Neural cell (in vitro differentiated cells): ENCODE measurements around the gene CFAP161. TPM values are rescaled to one million over a fixed set of nuclear protein-coding genes. Genes with fewer than 3 reads are reported as not detected.

Experiments
- H2AFZ ChIP-seq: fragments of 200-600, 300-800 bp; sonication (generic), shearing (Covaris generic); 2 replicates; pipeline ENCODE4 v1.6.0; 2014; ENCODE audit warnings: low read depth, mild to moderate bottlenecking, antibody characterized with exemption, low read length, moderate library complexity
- H3F3A ChIP-seq: fragments of 200-600 bp; shearing (Covaris generic); 2 replicates; pipeline ENCODE4 v1.6.1; 2016; ENCODE audit warnings: mild to moderate bottlenecking, moderate library complexity, mixed read lengths, antibody characterized with exemption, low read length; ENCODE audit not compliant: insufficient read depth, poor library complexity, severe bottlenecking
- H3K27ac ChIP-seq: fragments of 200-600, 300-800 bp; sonication (generic), shearing (Covaris generic); 2 replicates; pipeline ENCODE4 v1.5.1; 2014; ENCODE audit warnings: mild to moderate bottlenecking, low read length, moderate library complexity
- H3K27me3 ChIP-seq: fragments of 300-800, 200-600 bp; sonication (generic), shearing (Covaris generic); 2 replicates; pipeline ENCODE4 v1.6.0; 2014; ENCODE audit warnings: mild to moderate bottlenecking, low read depth, low read length, moderate library complexity; ENCODE audit not compliant: insufficient read depth
- H3K36me3 ChIP-seq: fragments of 300-800, 200-600 bp; sonication (generic), shearing (Covaris generic); 2 replicates; pipeline ENCODE4 v1.5.1; 2014; ENCODE audit warnings: mild to moderate bottlenecking, antibody characterized with exemption, low read length, moderate library complexity; ENCODE audit not compliant: insufficient read depth
- H3K4me2 ChIP-seq: fragments of 300-800, 200-600 bp; sonication (generic), shearing (Covaris generic); 2 replicates; pipeline ENCODE4 v1.6.0; 2014; ENCODE audit warnings: mild to moderate bottlenecking, low read length
- H3K4me3 ChIP-seq: fragments of 300-800, 200-600 bp; sonication (generic), shearing (Covaris generic); 2 replicates; pipeline ENCODE4 v1.5.1; 2014; ENCODE audit warnings: mild to moderate bottlenecking, low read length, moderate library complexity
- H3K79me2 ChIP-seq: fragments of 200-600 bp; shearing (Covaris generic); replicated peaks from 2 replicates; pipeline ENCODE4 v1.6.0; 2014; ENCODE audit warnings: mild to moderate bottlenecking, low read length, moderate library complexity; ENCODE audit not compliant: insufficient read depth
- H3K9ac ChIP-seq: fragments of 300-800, 200-600 bp; sonication (generic), shearing (Covaris generic); 2 replicates; pipeline ENCODE4 v1.6.1; 2016; ENCODE audit warnings: mild to moderate bottlenecking, low read length, mixed read lengths
- H3K9me2 ChIP-seq: fragments of 200-600 bp; shearing (Covaris generic); 2 replicates; pipeline ENCODE4 v1.6.1; 2016; ENCODE audit warnings: mild to moderate bottlenecking, low read length, mixed read lengths; ENCODE audit not compliant: insufficient read depth
- H3K9me3 ChIP-seq: fragments of 200-600, 300-800 bp; sonication (generic), shearing (Covaris generic); 2 replicates; pipeline ENCODE4 v1.6.1; 2016; ENCODE audit warnings: mild to moderate bottlenecking, mixed run types, low read length, moderate library complexity, mixed read lengths
- H4K20me1 ChIP-seq: fragments of 200-600 bp; shearing (Covaris generic); 2 replicates; pipeline ENCODE4 v1.6.1; 2016; ENCODE audit warnings: mild to moderate bottlenecking, mixed run types; ENCODE audit not compliant: insufficient read depth
- EP300 ChIP-seq: fragments of 450-650 bp; conservative IDR thresholded peaks from 2 replicates; pipeline ENCODE4 v1.6.1; 2014; ENCODE audit warnings: antibody characterized with exemption, mild to moderate bottlenecking, moderate library complexity; ENCODE audit not compliant: poor library complexity, severe bottlenecking
- EZH2 ChIP-seq: fragments of 200-600, 300-800 bp; shearing (Covaris generic), sonication (generic); IDR thresholded peaks from 2 replicates; pipeline ENCODE4 v1.6.1; 2014; ENCODE audit warnings: antibody characterized with exemption, low read length, borderline replicate concordance, mild to moderate bottlenecking; ENCODE audit not compliant: insufficient read depth, poor library complexity, severe bottlenecking
- MXI1 ChIP-seq: fragments of 450-650 bp; conservative IDR thresholded peaks from 2 replicates; pipeline ENCODE4 v1.6.1; 2014; ENCODE audit warnings: antibody characterized with exemption, mild to moderate bottlenecking; ENCODE audit not compliant: poor library complexity, severe bottlenecking
- POLR2AphosphoS5 ChIP-seq: IDR thresholded peaks from 2 replicates; pipeline ENCODE4 v1.6.1; 2012
- RAD21 ChIP-seq: fragments of 450-650 bp; conservative IDR thresholded peaks from 2 replicates; pipeline ENCODE4 v1.6.1; 2014; ENCODE audit warnings: antibody characterized with exemption, mild to moderate bottlenecking, moderate library complexity
- SMC3 ChIP-seq: fragments of 450-650 bp; conservative IDR thresholded peaks from 2 replicates; pipeline ENCODE4 v1.6.1; 2014; ENCODE audit warnings: antibody characterized with exemption, mild to moderate bottlenecking, moderate library complexity; ENCODE audit not compliant: poor library complexity
- TAF1 ChIP-seq: IDR thresholded peaks from 2 replicates; pipeline ENCODE4 v1.6.1; 2012; ENCODE audit warnings: low read depth
- polyA minus RNA-seq: library from RNA; depleted of rRNA, polyadenylated mRNA; stranded (reverse); fragments of >200 nt; gene quantifications from 2 replicates; pipeline ENCODE4 v1.2.3, GENCODE V29; 2014
- polyA plus RNA-seq: library from polyadenylated mRNA; depleted of rRNA; stranded (reverse); fragments of >200 nt; gene quantifications from 2 replicates; pipeline ENCODE4 v1.2.3, GENCODE V29; 2014
- TF ChIP-seq, protein P1 (sequence below): IDR thresholded peaks from 2 replicates; pipeline ENCODE4 v1.6.1; 2012; ENCODE audit warnings: borderline replicate concordance
- TF ChIP-seq, protein P2 (sequence below): fragments of 450-650 bp; IDR thresholded peaks from 2 replicates; pipeline ENCODE4 v1.5.1; 2014; ENCODE audit warnings: antibody characterized with exemption, mild to moderate bottlenecking, moderate library complexity; ENCODE audit not compliant: poor library complexity, severe bottlenecking

CFAP161 gene, protein sequence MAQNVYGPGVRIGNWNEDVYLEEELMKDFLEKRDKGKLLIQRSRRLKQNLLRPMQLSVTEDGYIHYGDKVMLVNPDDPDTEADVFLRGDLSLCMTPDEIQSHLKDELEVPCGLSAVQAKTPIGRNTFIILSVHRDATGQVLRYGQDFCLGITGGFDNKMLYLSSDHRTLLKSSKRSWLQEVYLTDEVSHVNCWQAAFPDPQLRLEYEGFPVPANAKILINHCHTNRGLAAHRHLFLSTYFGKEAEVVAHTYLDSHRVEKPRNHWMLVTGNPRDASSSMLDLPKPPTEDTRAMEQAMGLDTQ
- polyA plus RNA-seq (not detected in 2 replicates), polyA minus RNA-seq (not detected in 2 replicates)

DNA sequence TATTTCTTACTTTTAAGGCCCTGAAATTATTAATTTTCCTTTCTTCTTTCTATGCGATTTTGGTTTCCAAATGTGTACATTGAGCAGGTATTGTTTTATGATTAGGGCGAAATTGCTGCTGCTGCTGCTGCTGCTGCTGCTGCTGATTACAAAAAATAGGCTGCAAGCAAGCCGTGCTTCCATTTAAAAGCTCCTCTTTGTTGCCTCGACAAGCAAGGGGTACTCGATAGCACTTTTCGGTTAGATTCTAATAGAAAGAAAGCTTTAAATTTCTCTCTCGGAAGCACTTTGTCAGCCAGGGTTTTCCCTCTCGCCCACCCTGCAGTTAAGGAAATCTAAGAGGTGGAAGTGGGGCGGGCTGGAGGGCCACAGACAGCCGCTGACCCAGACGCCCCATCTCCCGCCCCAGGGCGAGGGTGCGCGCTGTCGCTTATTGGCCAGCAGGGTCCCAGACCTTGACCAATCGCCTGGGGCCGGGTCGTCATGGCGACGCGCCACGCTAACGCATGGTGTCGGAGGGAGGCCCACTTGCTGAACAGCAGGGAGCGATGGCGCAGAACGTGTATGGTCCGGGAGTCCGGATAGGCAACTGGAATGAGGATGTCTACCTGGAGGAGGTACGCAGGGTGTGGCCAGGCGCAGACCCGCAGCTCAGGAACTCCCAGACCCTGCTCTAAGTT is at the start of gene CFAP161:
Gene CFAP161 (plus strand): TSS at position 489 of the 680 bp plus-strand sequence. CDS start 60 bp downstream, at position 549.
- Histone ChIP-seq H2AFZ (peak within 1 kb of the TSS; percentile 34), H3K9ac (peak within 1 kb of the TSS; percentile 61), H3K4me3 (peak within 1 kb of the TSS; percentile 71), H4K20me1 (no peaks in the 10 kb centered on the region), H3K4me2 (peak within 1 kb of the TSS; percentile 49), H3F3A (no peaks in the 10 kb centered on the region), H3K36me3 (no peaks in the 10 kb centered on the region), H3K9me3 (no peaks in the 10 kb centered on the region), H3K79me2 (no peaks in the 10 kb centered on the region), H3K27ac (peak within 1 kb of the TSS; percentile 31), H3K27me3 (no peaks in the 10 kb centered on the region), H3K9me2 (no peaks in the 10 kb centered on the region)
- TF ChIP-seq MXI1 (peak; percentile 85), EZH2 (no peak), EP300 (peak; percentile 24), SMC3 (no peak), TAF1 (no peak), POLR2AphosphoS5 (peak; percentile 59), RAD21 (no peak)
- TF ChIP-seq, protein P1, sequence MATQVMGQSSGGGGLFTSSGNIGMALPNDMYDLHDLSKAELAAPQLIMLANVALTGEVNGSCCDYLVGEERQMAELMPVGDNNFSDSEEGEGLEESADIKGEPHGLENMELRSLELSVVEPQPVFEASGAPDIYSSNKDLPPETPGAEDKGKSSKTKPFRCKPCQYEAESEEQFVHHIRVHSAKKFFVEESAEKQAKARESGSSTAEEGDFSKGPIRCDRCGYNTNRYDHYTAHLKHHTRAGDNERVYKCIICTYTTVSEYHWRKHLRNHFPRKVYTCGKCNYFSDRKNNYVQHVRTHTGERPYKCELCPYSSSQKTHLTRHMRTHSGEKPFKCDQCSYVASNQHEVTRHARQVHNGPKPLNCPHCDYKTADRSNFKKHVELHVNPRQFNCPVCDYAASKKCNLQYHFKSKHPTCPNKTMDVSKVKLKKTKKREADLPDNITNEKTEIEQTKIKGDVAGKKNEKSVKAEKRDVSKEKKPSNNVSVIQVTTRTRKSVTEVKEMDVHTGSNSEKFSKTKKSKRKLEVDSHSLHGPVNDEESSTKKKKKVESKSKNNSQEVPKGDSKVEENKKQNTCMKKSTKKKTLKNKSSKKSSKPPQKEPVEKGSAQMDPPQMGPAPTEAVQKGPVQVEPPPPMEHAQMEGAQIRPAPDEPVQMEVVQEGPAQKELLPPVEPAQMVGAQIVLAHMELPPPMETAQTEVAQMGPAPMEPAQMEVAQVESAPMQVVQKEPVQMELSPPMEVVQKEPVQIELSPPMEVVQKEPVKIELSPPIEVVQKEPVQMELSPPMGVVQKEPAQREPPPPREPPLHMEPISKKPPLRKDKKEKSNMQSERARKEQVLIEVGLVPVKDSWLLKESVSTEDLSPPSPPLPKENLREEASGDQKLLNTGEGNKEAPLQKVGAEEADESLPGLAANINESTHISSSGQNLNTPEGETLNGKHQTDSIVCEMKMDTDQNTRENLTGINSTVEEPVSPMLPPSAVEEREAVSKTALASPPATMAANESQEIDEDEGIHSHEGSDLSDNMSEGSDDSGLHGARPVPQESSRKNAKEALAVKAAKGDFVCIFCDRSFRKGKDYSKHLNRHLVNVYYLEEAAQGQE = no peak
- TF ChIP-seq, protein P2, sequence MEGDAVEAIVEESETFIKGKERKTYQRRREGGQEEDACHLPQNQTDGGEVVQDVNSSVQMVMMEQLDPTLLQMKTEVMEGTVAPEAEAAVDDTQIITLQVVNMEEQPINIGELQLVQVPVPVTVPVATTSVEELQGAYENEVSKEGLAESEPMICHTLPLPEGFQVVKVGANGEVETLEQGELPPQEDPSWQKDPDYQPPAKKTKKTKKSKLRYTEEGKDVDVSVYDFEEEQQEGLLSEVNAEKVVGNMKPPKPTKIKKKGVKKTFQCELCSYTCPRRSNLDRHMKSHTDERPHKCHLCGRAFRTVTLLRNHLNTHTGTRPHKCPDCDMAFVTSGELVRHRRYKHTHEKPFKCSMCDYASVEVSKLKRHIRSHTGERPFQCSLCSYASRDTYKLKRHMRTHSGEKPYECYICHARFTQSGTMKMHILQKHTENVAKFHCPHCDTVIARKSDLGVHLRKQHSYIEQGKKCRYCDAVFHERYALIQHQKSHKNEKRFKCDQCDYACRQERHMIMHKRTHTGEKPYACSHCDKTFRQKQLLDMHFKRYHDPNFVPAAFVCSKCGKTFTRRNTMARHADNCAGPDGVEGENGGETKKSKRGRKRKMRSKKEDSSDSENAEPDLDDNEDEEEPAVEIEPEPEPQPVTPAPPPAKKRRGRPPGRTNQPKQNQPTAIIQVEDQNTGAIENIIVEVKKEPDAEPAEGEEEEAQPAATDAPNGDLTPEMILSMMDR = no peak

DNA sequence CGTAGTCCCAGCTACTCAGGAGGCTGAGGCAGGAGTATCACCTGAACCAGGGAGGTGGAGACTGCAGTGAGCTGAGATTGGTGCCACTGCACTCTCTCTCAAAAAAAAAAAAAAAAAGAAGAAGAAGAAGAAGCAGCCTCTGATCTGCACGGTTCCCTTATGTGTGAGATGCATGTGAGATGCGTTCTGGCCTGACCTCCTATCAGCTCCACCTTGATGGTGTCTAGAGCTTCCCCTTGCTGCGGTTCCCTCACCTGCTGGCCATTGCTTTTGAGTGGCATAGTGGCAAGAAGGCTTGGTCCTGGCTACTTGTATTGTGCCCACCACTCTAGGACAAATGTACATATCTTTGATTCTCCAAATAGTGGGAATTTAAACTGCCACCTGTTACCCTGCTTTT is 49.4 kb upstream of the CFAP161 start:
- H3K36me3 ChIP-seq = no peaks in the 10 kb centered on the region
- no peak overlapping the region for H3K4me2 ChIP-seq
- no peak overlapping the region for H3K9ac ChIP-seq
- no peaks in the 10 kb centered on the region for H4K20me1 ChIP-seq
- H3K79me2 ChIP-seq = no peaks in the 10 kb centered on the region
- no peak for TF ChIP-seq RAD21
- no peak for TF ChIP-seq MXI1
- TF ChIP-seq, protein P2 = no peak
- TF ChIP-seq SMC3 = no peak
- TF ChIP-seq EP300 = no peak
- no peak for TF ChIP-seq TAF1
- no peaks in the 10 kb centered on the region for H3K9me3 ChIP-seq
- H2AFZ ChIP-seq = no peak overlapping the region
- no peaks in the 10 kb centered on the region for H3K27me3 ChIP-seq
- H3K27ac ChIP-seq = no peak overlapping the region
- H3F3A ChIP-seq = no peaks in the 10 kb centered on the region
- H3K4me3 ChIP-seq = no peak overlapping the region
- no peaks in the 10 kb centered on the region for H3K9me2 ChIP-seq
